ENCODE data around the gene CATSPERZ.

The CATSPERZ gene

GRCh38 chr11:64341429-64341828 lies 41.3 kb downstream of the CATSPERZ start:
- no peak for DNase-seq (ENCODE audit: low read depth, low spot score)

- DNase-seq (ENCODE audit: low read depth, low spot score), result no peak
Observed at GRCh38 chr11:64341851-64342791, 42.0 kb downstream of the CATSPERZ start.

GRCh38 chr11:64342869-64343745 lies 42.9 kb downstream of the CATSPERZ start:
- DNase-seq (ENCODE audit: low read depth, low spot score), result no peak

GRCh38 chr11:64343767-64344559 lies 43.8 kb downstream of the CATSPERZ start:
- DNase-seq (ENCODE audit: low read depth, low spot score), result no peak

GRCh38 chr11:64344787-64345186 lies 44.6 kb downstream of the CATSPERZ start:
- no peak for DNase-seq (ENCODE audit: low read depth, low spot score)

- no peak for DNase-seq (ENCODE audit: low read depth, low spot score)
Observed at GRCh38 chr11:64347193-64347867, 47.2 kb downstream of the CATSPERZ start.

- no peak for DNase-seq (ENCODE audit: low read depth, low spot score)
Observed at GRCh38 chr11:64348383-64349024, 48.3 kb downstream of the CATSPERZ start.

- no peak for DNase-seq (ENCODE audit: low read depth, low spot score)
Observed at GRCh38 chr11:64349025-64349387, 48.8 kb downstream of the CATSPERZ start.

GRCh38 chr11:64349404-64349803 lies 49.2 kb downstream of the CATSPERZ start:
- no peak for DNase-seq (ENCODE audit: low read depth, low spot score)

- DNase-seq (ENCODE audit: low read depth, low spot score), result no peak
Observed at GRCh38 chr11:64351136-64351631, 51.0 kb downstream of the CATSPERZ start.

GRCh38 chr11:64352099-64352994 lies 52.2 kb downstream of the CATSPERZ start:
- DNase-seq (ENCODE audit: low read depth, low spot score), result no peak

GRCh38 chr11:64352995-64353714 lies 53.0 kb downstream of the CATSPERZ start:
- no peak for DNase-seq (ENCODE audit: low read depth, low spot score)

- DNase-seq (ENCODE audit: low read depth, low spot score), result no peak
Observed at GRCh38 chr11:64353715-64354506, 53.8 kb downstream of the CATSPERZ start.
